ENCODE data around the gene TNC.

The TNC gene

GRCh38 chr9:115008536-115009270 lies 109.3 kb downstream of the TNC start:
- DNase-seq (ENCODE audit: low read depth): peak; percentile 67

- DNase-seq (ENCODE audit: low read depth): peak; percentile 97
Observed at GRCh38 chr9:115006660-115007059, 111.3 kb downstream of the TNC start.

- no peak for DNase-seq (ENCODE audit: low read depth)
Observed at GRCh38 chr9:115005322-115005721, 112.6 kb downstream of the TNC start.

DNA sequence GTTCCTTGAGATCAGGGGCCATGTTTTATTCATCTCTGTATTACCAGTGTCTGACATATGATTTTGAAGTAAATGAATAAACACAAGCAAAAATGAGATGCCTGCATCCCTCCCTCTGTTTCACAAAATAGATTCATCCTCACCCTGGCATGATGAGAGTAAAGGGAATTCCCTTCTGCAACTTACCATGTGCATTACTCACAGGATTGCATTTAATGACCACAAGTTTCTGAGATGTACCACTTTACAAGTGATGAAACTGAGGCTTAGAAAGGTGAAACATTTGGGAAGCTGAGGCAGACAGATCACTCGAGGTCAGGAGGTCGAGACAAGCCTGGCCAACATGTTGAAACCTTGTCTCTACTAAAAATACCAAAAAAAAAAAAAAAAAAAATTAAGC lies 113.4 kb downstream of the TNC start:
- no peak for DNase-seq (ENCODE audit: low read depth)

DNA sequence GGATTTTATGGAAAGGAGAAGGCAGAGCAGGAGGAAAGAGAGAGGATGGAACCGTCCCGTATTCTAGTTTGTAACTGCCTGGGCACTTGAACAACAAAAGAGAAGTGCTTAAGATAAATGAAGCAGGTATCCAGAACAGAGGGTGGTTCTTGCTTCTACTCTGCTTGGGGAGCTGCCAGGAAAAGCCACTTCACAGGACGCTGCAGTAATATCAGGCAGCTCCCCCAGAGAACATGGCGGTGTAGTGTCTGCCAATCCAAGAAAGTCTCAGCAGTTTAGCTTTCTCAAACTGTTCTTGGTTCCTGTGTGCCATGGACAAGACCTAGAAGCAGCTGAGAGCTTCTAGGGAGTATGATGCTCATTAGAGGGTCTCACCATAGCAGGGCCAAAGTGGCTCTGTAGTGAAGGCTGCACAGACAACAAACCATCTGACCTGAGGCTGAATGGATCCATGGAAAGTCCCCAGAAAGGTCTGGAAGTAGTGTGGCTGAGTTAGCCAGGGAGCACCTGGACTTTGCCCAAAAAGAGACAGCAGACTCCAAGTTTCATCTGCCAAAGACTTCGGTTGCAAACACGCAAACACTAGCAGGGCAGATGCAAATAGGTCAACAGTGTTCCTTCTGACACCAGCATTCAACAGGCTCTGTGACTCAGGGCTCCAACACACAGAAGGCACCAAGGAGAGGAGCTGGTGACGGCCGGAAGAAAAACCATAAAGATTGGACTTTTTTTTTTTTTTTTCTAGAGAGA lies 115.4 kb downstream of the TNC start:
- DNase-seq (ENCODE audit: low read depth): no peak

DNA sequence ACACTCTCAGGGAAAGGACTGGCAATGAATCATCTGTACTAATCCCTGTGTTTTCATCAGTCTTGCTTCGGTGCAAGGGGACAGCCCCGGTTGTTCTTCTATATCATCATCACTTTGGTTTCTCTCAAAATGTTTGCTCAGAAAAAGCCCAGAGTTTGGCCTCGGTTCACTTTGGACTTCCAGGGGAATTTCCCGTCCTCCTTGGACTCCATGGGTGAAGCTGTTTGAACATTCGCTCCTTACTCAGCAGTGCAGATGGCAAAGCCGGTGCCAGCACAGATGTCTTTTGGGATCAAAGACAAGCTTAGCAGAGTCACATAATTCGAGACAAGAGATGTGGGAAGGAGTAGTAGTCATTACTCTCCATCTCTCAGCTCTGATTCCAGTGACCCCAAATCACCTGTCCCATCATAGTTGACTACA lies 117.7 kb downstream of the TNC start:
- DNase-seq (ENCODE audit: low read depth): no peak

DNA sequence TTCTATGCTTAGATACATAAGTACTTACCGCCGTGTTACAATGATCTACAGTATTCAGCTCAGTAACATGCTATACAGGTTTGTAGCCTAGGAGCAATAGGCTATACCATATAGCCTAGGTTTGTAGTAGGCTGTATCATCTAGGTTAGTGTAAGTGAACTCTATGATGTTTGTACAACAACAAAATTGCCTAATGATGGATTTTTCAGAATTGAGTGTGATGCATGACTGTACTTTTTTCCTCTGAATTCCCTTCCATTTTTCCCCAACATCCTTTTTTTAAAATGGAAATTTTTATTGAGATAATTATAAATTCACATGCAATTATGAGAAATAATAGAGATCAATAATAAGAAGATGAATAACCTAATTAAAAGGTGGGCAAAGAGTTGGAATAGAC lies 119.6 kb downstream of the TNC start:
- DNase-seq (ENCODE audit: low read depth): no peak

- no peak for DNase-seq (ENCODE audit: low read depth)
Observed at GRCh38 chr9:114995681-114996221, 122.2 kb downstream of the TNC start.

GRCh38 chr9:114994768-114995167 lies 123.2 kb downstream of the TNC start:
- DNase-seq (ENCODE audit: low read depth): no peak

- no peak for DNase-seq (ENCODE audit: low read depth)
Observed at GRCh38 chr9:114991861-114992260, 126.1 kb downstream of the TNC start.

- no peak for DNase-seq (ENCODE audit: low read depth)
Observed at GRCh38 chr9:114990901-114991300, 127.1 kb downstream of the TNC start.

DNA sequence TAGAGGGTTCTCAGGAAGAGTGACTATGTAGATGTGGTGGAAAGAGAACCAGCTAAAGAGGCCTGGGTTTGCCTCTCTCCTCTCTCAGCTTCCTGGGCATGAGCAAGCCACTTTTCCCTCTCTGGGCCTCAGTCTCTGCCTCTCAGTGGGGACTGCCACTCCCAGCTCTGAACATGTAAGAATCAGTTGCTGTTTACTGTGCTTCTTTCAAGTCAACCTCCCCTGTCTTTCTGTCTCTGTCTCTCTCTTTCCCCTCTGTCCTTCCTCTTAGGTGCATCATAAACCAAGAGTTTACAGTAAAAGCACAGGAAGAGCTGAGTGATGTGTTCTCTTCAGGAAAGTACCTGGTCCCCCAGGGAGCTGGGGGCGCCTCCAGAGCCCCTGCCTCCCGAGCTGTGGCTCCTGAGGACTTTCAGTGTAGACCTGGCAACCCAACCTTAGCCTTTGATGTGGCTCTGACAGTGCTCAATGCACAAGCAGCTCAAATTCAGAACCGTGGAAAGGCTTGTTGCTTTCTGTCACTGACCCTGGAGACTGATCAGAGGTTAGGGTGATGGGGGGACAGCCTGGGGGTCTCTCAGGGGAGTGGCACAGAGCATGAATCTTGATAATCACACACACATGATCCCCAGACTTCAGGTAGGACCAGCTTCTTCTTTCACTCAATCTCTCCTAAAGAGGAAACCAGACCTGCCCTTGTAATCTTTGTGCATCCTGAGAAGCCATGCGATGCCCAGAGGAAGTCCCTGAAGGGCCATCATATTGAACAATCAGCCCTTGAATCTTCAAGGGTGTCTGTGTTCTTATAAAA lies 128.2 kb downstream of the TNC start:
- DNase-seq (ENCODE audit: low read depth): no peak

DNA sequence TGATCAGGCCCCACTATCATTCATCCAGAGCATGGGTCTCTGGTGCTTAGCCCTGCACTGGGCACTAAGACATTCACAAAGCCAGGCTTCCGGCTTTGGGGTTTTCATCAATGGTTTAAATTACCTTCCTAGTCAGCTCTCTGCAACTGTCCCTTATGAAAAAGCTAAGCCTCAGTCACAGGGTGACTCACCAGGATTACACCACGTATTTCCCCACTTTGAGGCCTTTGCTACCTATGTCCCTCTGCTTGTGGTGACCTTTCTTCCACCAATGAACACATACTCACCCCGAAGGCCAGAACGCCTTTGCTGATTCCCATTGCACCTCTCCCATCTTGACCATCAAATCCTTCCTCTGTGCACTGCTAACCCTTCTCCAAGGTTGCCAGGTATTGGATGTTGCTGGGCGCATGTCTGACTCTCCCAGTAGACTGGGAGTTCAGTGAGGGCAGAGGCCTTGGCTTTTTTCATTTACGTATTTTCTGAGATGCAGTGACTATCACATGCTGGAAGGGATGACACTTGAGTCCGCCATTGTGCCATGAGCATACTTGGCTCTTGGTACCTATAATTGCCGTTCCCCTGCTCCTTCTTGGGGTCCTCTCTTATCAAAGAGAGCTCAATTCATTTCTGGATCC lies 128.9 kb downstream of the TNC start:
- DNase-seq (ENCODE audit: low read depth): no peak

- no peak for DNase-seq (ENCODE audit: low read depth)
Observed at GRCh38 chr9:114987116-114987515, 130.8 kb downstream of the TNC start.

GRCh38 chr9:114985959-114986501 lies 131.9 kb downstream of the TNC start:
- no peak for DNase-seq (ENCODE audit: low read depth)

GRCh38 chr9:114981063-114981462 lies 136.9 kb downstream of the TNC start:
- DNase-seq (ENCODE audit: low read depth): peak; percentile 23

DNA sequence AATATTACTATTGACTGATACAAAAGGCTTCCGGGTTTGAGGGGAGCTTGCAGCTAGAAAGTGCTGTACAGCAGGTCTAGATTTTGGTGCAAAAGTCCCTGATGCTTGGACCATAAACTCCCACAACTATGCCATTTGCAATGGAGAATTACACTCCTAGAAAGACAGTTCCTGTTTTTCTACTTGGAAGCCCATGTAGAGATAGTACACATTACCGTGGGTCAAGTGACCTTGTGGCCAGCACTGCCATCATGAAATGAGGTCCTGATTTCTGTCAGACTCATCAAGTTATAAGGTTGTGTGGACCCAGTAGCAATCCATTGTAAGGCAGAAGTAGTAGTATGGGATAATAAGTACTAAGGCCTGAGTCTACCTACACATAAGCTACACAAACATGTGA lies 144.7 kb downstream of the TNC start:
- no peak for DNase-seq (ENCODE audit: low read depth)

DNA sequence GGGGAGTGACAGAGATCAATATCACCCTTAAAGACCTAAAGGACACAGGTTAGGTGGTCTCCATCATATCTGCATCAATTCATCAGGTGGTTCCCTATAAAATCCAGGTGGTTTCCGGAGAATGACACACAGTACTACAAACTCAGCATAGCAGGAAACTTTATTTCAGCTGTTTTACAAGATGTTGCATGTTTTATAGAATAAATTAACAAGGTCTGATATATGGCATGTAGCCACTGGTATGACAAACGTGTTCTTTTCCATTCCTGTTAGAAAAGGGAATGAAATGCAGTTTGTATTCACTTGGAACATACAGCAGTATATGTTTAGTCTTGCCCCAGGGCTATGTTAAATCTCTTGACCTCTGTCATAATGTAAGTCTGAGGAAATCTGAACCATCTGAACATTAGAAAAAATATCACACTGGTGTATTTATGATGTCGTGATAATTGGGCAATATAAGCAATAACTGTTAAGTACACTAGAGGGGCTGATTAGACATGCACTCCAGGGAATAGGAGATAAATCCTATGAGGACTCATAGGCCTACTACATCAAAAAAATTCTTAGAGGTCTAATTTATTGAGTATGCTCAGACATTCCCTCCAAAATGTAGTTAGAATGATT lies 145.3 kb downstream of the TNC start:
- no peak for DNase-seq (ENCODE audit: low read depth)

Data from GM04503 (cell line).